NCI-H748 (cell line): ENCODE measurements around the gene ADSS1.
A peak's percentile ranks its signal among the peaks of the same experiment; 100 is the strongest.

Experiments used
- DNase-seq: peaks from one replicate; lab custom pipeline; 2025; ENCODE audit not compliant: unreplicated experiment; lab: John Stamatoyannopoulos, UW

The ADSS1 gene

DNA sequence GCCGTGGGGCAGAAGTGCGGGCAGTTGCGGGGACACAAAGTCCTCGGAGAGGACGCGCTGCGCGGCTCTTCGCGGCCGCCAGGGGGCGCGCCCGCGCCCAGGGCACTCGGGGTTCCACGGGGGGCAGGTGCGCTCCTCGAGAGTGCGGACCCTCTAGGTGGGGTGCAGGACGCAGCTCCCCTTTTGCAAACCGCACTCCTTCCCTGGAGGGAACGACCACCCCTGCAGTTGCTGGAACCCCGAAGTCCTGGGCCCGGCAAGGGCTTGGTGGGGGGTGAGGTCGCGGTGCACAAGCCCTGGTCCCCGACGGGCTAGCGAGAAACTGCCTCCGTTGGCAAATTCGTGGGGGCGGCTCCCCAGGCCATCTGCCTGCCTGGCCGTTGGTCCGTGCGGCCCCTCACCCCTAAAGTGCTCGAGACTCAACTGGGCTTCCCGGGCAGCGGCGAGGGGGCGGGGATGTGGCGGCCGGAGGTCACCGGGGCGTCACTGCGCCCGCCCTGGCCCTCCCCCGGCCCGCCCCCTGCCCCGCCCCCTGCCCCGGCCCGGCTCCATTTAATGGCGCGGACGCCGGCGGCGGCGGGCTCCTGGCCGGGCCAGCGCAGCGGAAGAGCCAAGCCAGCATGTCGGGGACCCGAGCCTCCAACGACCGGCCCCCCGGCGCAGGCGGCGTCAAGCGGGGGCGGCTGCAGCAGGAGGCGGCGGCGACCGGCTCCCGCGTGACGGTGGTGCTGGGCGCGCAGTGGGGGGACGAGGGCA is at the start of gene ADSS1:
ADSS1 (plus strand) TSS at position 579 of the 756 bp plus-strand sequence; CDS start at position 621, 42 bp downstream.
- peak; percentile 76 for DNase-seq

DNA sequence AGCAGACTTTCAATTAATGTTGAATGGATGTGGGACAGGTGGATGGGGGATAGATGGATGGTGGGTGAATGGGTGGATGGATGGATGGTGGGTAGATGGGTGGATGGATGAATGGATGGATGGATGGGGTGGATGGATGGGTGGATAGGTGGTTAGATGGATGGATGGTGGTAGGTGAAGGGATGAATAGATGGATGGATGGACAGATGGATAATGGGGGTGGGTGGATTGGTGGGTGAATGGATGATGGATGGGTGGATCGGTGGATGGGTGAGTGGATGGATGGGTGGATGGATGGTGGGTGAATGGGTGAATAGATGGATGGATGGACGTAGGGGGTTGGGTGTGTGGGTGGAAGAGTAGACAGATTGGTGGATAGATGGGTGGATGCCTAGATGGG is 48.6 kb upstream of the ADSS1 start:
- DNase-seq: no peak

- DNase-seq: no peak
Measured at GRCh38 chr14:104676130-104676693, 47.8 kb upstream of the ADSS1 start.

DNA sequence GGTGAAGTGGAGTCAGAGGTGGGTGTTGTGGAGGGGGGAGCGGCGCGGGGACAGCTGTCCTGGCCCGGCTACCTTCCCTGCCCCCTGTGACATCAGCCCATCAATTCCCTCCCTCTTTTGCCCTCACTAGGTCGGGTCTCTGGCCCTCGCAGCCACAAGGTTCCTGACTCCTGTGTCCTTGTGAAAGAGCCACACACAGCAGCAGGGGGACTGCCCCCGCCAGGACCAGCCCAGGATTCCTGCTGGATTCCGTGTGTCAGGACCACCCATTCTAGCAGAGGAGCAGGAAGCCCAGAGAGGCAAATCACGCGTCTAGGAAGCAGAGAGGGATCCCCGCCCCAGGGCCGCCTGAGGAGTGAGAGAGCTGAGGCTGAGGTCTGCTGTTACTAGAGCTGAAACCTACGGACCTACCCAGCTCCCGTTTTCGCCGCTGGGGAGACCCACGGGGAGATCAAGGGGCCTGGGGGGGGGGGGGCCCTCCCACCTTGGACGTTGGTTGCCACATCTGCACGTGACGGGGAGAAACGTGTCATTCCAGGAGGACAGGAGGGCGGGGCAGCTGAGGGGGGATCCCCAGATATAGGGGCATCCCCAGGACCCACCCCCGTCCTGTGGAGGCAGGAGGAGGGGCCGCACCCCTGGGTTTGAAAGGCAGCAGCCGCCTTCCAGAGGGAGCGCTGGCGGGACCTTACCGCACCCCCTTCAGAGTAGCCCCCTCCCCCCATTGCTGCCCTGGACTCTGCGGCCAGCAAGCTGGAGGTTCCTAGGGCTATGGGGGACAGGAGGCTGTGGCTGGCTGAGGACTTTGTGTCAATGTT is 47.1 kb upstream of the ADSS1 start:
- no peak for DNase-seq

DNA sequence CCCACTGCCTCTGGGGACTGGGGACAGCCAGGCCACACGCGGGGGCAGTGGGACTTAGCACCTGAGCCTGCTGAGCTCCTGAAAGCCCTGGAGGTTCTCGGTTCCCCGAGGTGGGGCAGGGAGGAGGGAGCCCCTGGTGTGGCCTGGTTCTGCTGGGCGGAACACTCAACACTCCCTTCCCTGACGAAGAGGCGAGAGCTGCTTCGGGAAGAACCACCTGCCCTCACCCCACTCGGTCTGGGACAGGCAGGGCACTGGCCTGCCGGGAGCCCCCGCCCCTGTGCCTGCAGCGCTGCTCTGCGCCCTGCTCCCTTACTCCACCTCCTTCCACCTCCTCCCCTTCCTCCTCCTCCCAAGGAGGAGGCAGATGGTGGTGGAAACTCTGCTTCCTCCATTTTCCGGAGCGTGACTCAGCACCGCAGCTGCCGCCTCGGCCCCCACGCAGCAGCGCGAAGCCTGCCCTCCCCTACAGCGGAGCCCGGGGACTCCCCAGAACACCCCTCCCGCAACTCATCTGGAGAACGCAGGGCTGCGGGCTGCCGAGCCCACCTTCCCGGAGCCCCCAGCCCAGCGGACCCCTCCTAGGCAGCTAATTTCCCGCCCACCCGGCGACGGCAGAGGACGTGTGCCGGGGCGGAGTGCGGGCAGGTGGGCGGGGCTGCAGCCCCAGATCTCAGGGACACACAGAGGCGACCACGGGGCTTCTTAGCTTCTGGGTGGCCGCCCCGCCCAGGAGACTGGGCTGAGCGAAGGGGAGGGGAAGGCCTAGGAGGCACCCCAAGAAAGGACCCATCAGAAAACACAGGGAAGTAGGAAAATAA is 46.3 kb upstream of the ADSS1 start:
- DNase-seq: peak; percentile 69

DNA sequence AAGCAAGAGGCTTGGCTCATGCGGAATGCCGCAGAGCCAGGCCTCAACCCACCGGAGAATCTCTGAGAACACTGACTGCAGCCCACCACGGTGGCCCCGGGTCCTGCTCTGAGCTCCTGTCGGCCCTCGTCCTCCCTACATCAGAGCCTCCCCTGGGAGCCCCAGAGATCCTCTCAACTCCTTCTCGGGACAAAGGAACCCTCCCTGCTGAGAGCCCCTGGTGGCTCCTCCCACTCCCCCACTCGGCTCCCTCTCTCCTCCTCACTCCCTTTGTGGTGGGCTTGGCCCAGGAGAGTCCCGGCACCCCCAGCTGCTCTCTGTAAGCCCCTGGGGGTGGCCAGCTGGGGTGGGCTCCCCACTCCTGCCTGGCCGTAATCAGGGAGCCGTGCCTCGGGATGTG is 45.7 kb upstream of the ADSS1 start:
- no peak for DNase-seq

DNA sequence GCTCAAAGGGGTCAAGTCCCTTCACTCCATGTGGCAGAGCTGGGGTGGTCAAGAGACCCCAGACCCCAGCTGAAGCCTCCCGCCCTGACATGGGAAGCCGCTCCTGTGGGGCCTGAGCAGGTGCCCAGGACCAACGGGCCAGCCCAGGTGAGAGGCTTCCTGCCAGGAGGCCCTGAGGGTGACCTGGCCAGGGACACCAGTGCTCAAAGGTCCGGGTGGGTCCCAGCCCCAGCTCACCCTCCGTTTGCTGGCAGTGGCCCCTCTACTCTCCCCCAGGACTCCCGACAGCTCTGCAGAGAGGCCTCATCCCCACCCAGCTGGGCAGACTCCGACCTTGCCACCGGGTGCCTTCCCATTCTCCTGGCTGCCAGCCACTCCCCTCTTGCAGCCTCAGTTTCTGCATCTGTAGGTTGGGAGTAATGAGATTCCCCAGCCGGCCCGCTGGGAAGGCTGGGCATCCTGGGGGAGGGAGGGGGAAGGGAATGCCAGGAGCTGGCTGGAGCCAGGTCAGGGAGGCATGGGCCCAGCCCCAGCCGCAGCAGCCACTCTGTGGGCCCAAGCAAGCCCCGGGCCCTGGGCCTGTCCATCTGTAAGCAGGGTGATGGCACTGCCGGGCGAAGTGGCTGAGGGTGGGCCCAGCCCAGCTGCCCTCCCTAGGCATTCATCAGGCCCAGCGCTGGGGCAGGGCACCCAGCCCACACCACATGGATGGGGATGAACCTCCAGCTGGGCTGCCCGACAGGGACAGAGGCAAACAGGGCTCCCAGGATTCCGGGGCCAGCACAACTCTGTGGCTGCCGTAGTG is 44.9 kb upstream of the ADSS1 start:
- DNase-seq: no peak

DNA sequence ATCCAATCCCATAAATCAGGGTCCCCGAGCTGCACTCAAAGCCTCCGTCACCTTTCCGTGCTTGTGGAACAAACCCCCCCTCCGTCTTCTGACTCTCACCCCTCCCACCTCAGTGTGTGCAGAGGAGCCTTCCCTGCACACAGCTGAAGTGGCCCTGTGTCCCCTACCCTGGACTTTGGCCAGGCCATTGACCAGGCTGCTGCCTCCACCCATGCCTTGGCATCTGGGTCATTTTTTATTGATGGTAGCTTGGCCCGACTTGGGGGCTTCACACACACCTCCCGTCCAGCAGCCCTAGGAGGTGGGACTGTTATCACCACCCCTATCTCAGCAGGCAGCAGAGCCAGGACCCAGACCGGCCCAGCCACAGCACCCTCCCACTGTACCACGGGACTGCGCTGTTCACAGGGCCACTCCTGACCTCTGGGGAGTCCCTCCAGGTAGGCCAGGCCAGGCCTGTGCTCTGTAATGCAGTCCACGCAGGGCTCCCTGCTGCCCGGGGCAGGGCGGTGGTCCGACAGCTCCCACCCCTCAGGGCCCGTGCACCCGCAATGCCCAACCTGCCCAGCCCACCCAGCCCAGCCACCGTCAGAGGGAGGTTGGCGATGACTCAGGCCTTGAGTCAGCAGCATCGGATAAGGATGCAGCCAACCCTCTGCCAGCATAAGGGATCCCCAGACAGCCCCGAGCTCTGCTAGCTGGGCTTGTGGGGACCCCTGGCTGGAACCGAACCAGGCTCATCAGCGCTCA is 43.8 kb upstream of the ADSS1 start:
- DNase-seq: no peak

DNA sequence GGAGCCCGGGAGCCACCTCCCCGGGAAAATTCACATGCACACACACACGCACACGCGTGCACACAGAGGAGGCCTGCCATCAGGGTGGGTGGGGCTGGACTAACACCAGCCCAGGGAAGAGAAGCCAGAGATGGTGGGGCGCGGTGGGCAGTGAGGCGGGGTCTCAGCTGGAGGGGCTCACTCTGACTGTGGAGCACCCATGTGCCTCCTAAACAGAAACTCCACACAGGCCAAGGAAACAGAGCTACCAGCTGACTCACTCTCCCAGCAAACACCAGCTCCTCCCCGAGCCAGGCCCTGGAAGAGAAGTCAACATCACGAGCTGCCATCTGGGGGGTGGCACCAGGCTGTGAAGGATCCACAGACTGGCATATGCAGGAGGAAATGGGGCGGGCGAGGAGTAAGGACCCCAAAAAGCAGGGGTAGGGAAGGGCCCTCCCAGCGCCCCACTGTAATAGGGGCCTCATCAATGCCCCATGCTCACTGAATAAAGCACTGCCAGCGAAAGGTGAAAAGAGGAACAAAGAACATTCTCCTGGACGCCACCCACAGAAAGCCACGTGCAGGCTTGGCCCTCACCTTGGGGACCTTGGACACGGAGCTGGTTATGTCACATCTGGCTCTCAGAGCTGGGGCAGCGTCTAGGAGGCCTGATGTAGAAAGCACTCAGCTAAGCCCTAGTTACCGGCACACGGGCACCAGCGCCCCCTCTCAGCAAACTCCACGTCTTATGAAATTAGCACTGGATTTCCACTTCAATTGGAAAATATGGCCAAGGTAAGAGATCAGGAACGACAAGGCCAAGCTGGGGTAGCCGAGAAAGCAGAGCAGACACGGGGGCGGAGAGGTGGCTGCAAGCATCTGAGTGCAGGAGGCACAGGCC is 43.0 kb upstream of the ADSS1 start:
- no peak for DNase-seq

DNA sequence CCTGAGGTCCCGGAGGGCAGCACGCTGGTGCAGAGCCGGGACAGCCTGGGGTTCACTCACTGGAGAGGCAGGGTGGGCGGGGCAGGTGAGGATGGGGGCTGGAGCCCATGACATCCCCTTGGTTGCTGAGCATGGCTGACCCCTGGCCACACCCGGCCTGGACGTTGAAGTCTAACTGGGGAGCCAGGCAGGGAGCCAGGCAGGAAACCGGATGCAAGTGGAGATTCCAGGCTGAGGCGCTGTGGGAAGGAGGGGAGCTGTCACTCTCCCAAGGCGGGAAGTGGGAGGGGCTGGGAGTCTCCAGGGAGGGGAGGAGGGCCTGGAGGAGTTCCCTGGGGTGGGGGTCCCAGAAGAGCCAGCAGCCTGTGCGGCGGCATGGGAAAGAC is 42.3 kb upstream of the ADSS1 start:
- no peak for DNase-seq

DNA sequence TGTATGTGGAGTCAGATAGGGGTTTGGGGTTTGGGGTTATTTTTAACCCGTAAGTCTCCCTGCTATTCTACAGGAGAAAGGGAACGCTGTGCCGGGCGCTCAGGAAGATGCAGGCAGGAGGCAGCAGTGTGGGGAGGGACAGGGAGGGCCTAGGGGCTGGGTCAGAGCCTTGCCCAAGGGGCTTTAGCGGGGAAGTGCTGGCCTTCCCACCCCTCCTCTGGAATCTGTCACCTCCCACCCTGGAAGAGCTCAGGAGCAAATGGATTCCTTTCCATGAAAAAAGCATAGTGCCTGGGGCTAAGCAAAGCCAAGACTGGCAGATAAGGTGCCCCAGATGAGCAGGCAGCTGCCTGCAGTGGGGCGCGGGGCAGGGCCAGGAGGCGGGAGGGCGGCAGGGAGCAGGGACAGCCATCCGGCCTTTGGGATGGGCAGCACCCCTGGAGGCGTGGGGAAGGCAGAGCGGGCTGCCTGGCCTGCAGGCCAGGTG is 41.9 kb upstream of the ADSS1 start:
- no peak for DNase-seq

DNA sequence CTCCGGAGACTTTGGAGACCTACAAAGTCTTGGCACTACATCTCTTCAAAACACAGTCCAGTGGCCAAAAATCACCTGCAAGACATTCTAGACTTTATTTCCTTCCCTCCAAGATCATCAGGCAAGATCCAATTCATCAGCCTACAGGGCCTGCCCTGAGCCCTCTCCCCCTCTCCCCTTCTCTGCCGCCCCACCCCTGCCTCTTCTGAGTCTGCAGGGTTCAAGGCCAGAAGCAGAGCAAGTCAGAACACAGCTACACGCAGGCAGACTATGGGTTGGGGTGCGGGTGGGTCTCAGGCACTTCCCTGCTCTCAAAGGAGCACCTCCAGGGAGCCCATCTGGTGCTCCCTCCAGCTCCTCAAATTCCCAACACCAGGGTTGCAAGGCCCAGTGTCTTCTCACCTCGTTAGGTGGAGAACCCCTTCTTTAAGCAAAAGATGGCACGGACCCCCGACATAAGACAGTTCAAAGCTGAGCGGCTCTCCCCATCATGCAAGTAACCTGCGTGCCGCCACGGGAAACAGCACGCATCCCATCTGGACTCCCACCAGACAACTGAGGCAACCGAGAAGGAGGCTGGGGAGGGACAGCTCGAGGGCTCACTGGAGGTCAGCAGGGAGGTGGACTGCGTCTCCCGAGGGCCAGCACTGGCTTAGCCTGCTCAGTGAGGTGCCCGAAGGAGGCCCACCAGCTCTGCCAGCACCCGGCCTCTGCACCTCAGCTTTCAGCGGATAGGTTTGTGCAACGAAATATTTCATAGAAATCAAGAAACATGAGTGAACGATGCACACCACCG is 40.2 kb upstream of the ADSS1 start:
- DNase-seq: no peak

DNA sequence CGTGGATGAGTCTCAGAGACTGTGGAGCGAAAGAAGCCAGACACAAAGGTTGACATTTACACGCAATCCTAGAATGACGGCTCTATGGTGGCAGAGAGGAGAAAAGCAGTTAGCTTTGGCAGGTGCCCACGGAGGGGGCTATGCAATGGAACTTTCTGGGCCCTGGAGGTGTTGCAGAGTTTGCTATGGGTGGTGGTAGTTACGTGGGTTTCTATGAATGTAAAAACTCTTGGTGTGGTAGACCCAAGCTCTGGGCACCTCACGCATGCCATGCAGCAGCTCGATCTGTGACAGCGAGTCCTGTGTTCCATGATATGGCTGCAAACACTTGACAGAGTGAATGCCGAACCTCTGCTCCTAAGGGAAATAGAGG is 39.6 kb upstream of the ADSS1 start:
- DNase-seq: no peak

GRCh38 chr14:104685216-104685997 is 38.6 kb upstream of the ADSS1 start:
- no peak for DNase-seq

DNA sequence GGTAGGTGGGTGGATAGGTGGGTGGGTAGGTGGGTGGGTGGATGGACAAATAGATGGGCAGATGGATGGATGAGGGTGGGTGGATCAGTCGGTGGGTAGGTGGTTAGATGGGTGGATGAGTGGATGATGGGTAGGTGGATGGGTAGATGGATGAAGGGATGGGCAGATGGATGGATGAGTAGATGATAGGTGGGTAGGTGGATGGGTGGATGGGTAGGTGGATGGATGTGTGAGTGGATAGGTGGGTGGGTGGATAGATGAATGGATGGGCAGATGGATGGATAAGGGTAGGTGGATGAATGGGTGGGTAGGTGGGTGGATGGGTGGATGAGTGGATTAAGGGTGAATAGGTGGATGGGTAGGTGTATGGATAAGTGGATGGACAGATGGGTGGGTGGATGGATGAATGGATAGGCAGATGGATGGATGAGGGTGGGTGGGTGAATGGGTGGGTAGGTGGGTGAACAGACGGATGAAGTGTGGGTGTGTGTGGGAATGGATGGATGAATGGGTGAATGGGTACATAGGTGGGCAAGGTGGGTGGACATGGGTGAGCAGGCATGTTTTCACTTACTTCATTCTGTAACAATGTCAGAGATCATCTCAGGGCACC is 37.9 kb upstream of the ADSS1 start:
- no peak for DNase-seq

DNA sequence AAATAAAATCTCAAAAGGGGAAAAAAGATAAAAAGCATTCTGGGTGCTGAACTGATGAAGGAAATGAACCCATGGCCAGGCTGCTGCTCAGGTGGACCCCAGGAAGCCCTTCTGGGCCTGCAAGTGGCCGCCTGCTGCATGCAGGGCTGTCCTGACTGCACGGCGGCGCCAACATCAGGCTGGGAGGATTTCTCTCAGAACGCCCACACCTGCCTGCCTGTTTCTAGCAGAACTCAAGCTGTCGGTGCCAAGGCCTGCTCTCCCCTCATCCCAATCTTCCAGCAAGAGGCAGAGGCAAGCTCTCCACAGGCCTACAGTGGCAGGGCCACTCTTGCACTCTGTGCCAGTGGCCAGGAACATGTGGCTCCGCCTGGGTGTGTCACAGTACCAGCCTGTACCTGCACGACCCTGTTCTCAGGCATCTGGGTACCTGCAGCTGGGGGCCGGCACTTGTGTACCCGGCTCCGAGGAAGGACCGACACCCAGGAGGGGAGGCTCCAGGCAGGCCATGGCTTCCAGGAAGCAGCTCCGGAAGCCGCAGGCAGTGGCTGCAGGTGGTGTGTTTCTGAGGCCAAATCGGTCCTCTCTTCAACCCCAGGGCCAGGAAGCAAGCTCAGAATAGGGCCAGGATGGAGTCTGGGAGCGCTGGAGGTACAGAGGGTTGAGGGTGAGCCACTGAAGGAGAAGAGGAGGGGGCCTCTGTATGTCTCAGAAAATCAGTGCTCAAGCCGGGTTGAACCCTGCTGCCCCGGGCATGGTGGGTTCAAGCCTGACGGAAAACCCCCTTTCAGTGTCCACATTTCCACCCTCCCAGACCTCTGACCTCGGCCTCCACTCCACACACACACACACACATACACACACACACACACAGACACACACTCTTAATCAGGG is 37.2 kb upstream of the ADSS1 start:
- no peak for DNase-seq
